H9 (cell line): ENCODE data around the gene HS2ST1. TPM values are rescaled to one million over a fixed set of nuclear protein-coding genes. Genes with fewer than 3 reads are reported as not detected.

Experiments used
- DNase-seq: peaks from one replicate; pipeline ENCODE4 v3.0.0-alpha.2; 2017
- H2AFZ ChIP-seq: one replicate; pipeline ENCODE4 v1.6.1; 2013; ENCODE audit warnings: mild to moderate bottlenecking, low read length, control low read depth, moderate library complexity
- H2AK5ac ChIP-seq: 2 replicates; pipeline ENCODE4 v1.6.1; 2013; ENCODE audit warnings: low read length, control low read depth, mixed read lengths; ENCODE audit not compliant: insufficient read length
- H2BK120ac ChIP-seq: one replicate; pipeline ENCODE4 v1.6.1; 2013; ENCODE audit warnings: low read depth, mild to moderate bottlenecking, low read length, control low read depth, inconsistent platforms; ENCODE audit not compliant: poor library complexity, severe bottlenecking
- H2BK12ac ChIP-seq: 2 replicates; pipeline ENCODE4 v1.6.1; 2013; ENCODE audit warnings: low read length, control low read depth, mixed read lengths, low read depth; ENCODE audit not compliant: insufficient read length
- H2BK15ac ChIP-seq: 2 replicates; pipeline ENCODE4 v1.6.1; 2013; ENCODE audit warnings: low read depth, low read length, control low read depth
- H2BK20ac ChIP-seq: one replicate; pipeline ENCODE4 v1.6.1; 2013; ENCODE audit warnings: low read depth, mild to moderate bottlenecking, low read length, control low read depth, inconsistent platforms; ENCODE audit not compliant: poor library complexity, severe bottlenecking
- H2BK5ac ChIP-seq: 2 replicates; pipeline ENCODE4 v1.6.1; 2013; ENCODE audit warnings: low read length, control low read depth, mixed read lengths; ENCODE audit not compliant: insufficient read length
- H3K14ac ChIP-seq: 2 replicates; pipeline ENCODE4 v1.6.1; 2013; ENCODE audit warnings: low read length, control low read depth; ENCODE audit not compliant: insufficient read depth
- H3K18ac ChIP-seq: 2 replicates; pipeline ENCODE4 v1.6.1; 2013; ENCODE audit warnings: low read depth, mild to moderate bottlenecking, mixed read lengths, low read length, control low read depth; ENCODE audit not compliant: insufficient read length
- H3K23ac ChIP-seq: 2 replicates; pipeline ENCODE4 v1.6.1; 2013; ENCODE audit warnings: low read length, control low read depth, mixed read lengths, low read depth; ENCODE audit not compliant: insufficient read length
- H3K23me2 ChIP-seq: 2 replicates; pipeline ENCODE4 v1.6.1; 2013; ENCODE audit warnings: low read depth, mild to moderate bottlenecking, mixed read lengths, low read length, control low read depth; ENCODE audit not compliant: insufficient read length, poor library complexity, severe bottlenecking
- H3K27ac ChIP-seq: 2 replicates; pipeline ENCODE4 v1.5.1; 2013; ENCODE audit warnings: low read length, control low read depth, mixed read lengths, low read depth; ENCODE audit not compliant: insufficient read length
- H3K27me3 ChIP-seq: 2 replicates; pipeline ENCODE4 v1.6.1; 2013; ENCODE audit warnings: low read length, control low read depth, inconsistent platforms; ENCODE audit not compliant: insufficient read depth
- H3K4ac ChIP-seq: 2 replicates; pipeline ENCODE4 v1.6.1; 2013; ENCODE audit warnings: low read depth, mild to moderate bottlenecking, control low read depth, inconsistent platforms, low read length, moderate library complexity
- H3K4me1 ChIP-seq: 2 replicates; pipeline ENCODE4 v1.6.1; 2013; ENCODE audit warnings: low read length, control low read depth, inconsistent platforms; ENCODE audit not compliant: insufficient read depth
- H3K4me2 ChIP-seq: 2 replicates; pipeline ENCODE4 v1.6.1; 2013; ENCODE audit warnings: low read length, control low read depth, mixed read lengths; ENCODE audit not compliant: insufficient read length, insufficient read depth
- H3K56ac ChIP-seq: 2 replicates; pipeline ENCODE4 v1.6.1; 2013; ENCODE audit warnings: low read depth, mild to moderate bottlenecking, mixed read lengths, low read length, control low read depth; ENCODE audit not compliant: insufficient read length
- H3K79me1 ChIP-seq: 2 replicates; pipeline ENCODE4 v1.6.1; 2013; ENCODE audit warnings: low read depth, mild to moderate bottlenecking, moderate library complexity, low read length, control low read depth, inconsistent platforms; ENCODE audit not compliant: insufficient read depth, poor library complexity, severe bottlenecking
- H3K79me2 ChIP-seq: 2 replicates; pipeline ENCODE4 v1.6.1; 2013; ENCODE audit warnings: low read length, control low read depth, inconsistent platforms; ENCODE audit not compliant: insufficient read depth
- H3K9ac ChIP-seq: 2 replicates; pipeline ENCODE4 v1.6.1; 2013; ENCODE audit warnings: low read length, control low read depth, mixed read lengths; ENCODE audit not compliant: insufficient read length; ENCODE audit errors: extremely low read depth
- H3K9me3 ChIP-seq: one replicate; pipeline ENCODE4 v1.6.1; 2013; ENCODE audit warnings: low read depth, low read length, inconsistent platforms; ENCODE audit not compliant: control insufficient read depth
- H3T11ph ChIP-seq: one replicate; pipeline ENCODE4 v1.6.1; 2013; ENCODE audit warnings: mild to moderate bottlenecking, low read length, control low read depth, inconsistent platforms
- H4K20me1 ChIP-seq: one replicate; pipeline ENCODE4 v1.6.1; 2013; ENCODE audit not compliant: control insufficient read depth, insufficient read length, insufficient read depth
- H4K5ac ChIP-seq: 2 replicates; pipeline ENCODE4 v1.6.1; 2013; ENCODE audit warnings: low read depth, mild to moderate bottlenecking, mixed read lengths, low read length, control low read depth; ENCODE audit not compliant: insufficient read length
- H4K8ac ChIP-seq: replicated peaks from 2 replicates; pipeline ENCODE4 v1.6.1; 2013; ENCODE audit warnings: low read length, control low read depth, mixed read lengths, low read depth; ENCODE audit not compliant: insufficient read length
- H4K91ac ChIP-seq: 2 replicates; pipeline ENCODE4 v1.6.1; 2013; ENCODE audit warnings: low read depth, mild to moderate bottlenecking, moderate library complexity, mixed read lengths, low read length, control low read depth; ENCODE audit not compliant: insufficient read length
- H3K27ac Mint-ChIP-seq, 3 experiments: 2 replicates in 2 of 3; 3 replicates in 1 of 3; pipeline ENCODE4 v1.8.0; 2020 to 2021; ENCODE audit warnings: mixed read lengths in 3 of 3, mild to moderate bottlenecking in 1 of 3, moderate library complexity in 1 of 3
- H3K27me3 Mint-ChIP-seq: 2 replicates; pipeline ENCODE4 v1.8.0; 2021; ENCODE audit warnings: low read depth, mild to moderate bottlenecking, moderate library complexity, mixed read lengths
- H3K36me3 Mint-ChIP-seq, 3 experiments: 2 replicates in 2 of 3; 3 replicates in 1 of 3; pipeline ENCODE4 v1.8.0; 2020 to 2021; ENCODE audit warnings: low read depth in 3 of 3, mixed read lengths in 3 of 3; ENCODE audit not compliant: insufficient read depth in 1 of 3
- H3K4me1 Mint-ChIP-seq, 2 experiments: 2 replicates each; pipeline ENCODE4 v1.8.0; 2020; ENCODE audit warnings: mixed read lengths in 2 of 2
- H3K4me3 Mint-ChIP-seq, 2 experiments: 2 replicates in 1 of 2; 3 replicates in 1 of 2; pipeline ENCODE4 v1.8.0; 2020 to 2021; ENCODE audit warnings: mild to moderate bottlenecking in 2 of 2, mixed read lengths in 2 of 2, moderate library complexity in 1 of 2
- H3K9me3 Mint-ChIP-seq, 2 experiments: 2 replicates in 1 of 2; 3 replicates in 1 of 2; pipeline ENCODE4 v1.8.0; 2020; ENCODE audit warnings: mild to moderate bottlenecking in 2 of 2, mixed read lengths in 2 of 2, moderate library complexity in 1 of 2
- WGBS: extraction: QIAGEN DNeasy Blood & Tissue Kit; methylation state at CpG from one replicate; pipeline ENCODE4 v1.1.7; 2013; ENCODE audit warnings: missing lambda C conversion rate, low lambda C conversion rate, mixed read lengths; ENCODE audit not compliant: insufficient read length; ENCODE audit errors: extremely low coverage; 5-methylcytosine and 5-hydroxymethylcytosine counted together
- total RNA-seq: library from RNA; stranded (reverse); gene quantifications from 2 replicates; pipeline ENCODE4 v1.2.1, GENCODE V29; 2021
- TF ChIP-seq, protein P1 (sequence below): fragments of 200-600 bp; sonication (generic); conservative IDR thresholded peaks from 3 replicates; pipeline ENCODE4 v1.8.0; 2021; ENCODE audit warnings: antibody characterized with exemption, mild to moderate bottlenecking

The HS2ST1 gene
- total RNA-seq, 1 experiment from 2014 or later, result 20.1 TPM

DNA sequence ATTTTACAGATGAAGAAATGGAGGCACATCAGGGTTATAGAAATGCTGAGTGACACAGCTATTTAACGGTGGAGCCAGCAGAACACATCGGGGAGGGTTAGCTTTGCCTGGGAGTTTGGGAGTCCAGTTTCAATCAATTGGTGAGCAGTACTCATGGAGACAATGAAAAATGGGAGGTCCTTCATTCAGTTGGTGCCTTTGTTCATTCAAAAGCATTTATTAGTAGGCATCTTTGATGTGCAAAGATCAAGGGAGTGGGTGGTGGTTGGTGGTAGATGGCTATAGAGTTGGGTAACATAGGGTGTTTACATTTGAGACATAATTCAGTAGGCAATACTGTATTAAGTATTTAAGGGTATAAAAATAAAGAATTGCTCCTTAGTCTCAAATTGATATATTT, 230.5 kb downstream of the HS2ST1 start:
- H4K5ac ChIP-seq, result no peak overlapping the region
- H3K9me3 ChIP-seq, result no peaks in the 10 kb centered on the region
- no peaks in the 10 kb centered on the region for H3K79me1 ChIP-seq
- H4K91ac ChIP-seq, result no peak overlapping the region
- H3K14ac ChIP-seq, result no peak overlapping the region
- peaks cover 16 to 17% of the 10 kb centered on the region in 2 experiments for H3K4me1 Mint-ChIP-seq
- H3K9me3 Mint-ChIP-seq, result no peaks in the 10 kb centered on the region
- no peaks in the 10 kb centered on the region for H3K79me2 ChIP-seq
- no peak overlapping the region for H2AK5ac ChIP-seq
- H3K23ac ChIP-seq, result no peak overlapping the region
- H3K27ac Mint-ChIP-seq, result no peak overlapping the region
- H3K4me3 Mint-ChIP-seq, result no peak overlapping the region
- H2BK120ac ChIP-seq, result no peak overlapping the region
- H3K4me2 ChIP-seq, result no peak overlapping the region
- H2BK20ac ChIP-seq, result no peak overlapping the region
- H3K36me3 Mint-ChIP-seq, result peaks cover 0 to 2% (median 0%) of the 10 kb centered on the region in 3 experiments; a peak in 1 of 7 replicates
- H2BK12ac ChIP-seq, result no peak overlapping the region
- peaks cover 22% of the 10 kb centered on the region for H3K27me3 Mint-ChIP-seq
- H3K27me3 ChIP-seq, result no peaks in the 10 kb centered on the region
- H3T11ph ChIP-seq, result no peak overlapping the region
- H3K4ac ChIP-seq, result no peak overlapping the region
- TF ChIP-seq, protein P1, sequence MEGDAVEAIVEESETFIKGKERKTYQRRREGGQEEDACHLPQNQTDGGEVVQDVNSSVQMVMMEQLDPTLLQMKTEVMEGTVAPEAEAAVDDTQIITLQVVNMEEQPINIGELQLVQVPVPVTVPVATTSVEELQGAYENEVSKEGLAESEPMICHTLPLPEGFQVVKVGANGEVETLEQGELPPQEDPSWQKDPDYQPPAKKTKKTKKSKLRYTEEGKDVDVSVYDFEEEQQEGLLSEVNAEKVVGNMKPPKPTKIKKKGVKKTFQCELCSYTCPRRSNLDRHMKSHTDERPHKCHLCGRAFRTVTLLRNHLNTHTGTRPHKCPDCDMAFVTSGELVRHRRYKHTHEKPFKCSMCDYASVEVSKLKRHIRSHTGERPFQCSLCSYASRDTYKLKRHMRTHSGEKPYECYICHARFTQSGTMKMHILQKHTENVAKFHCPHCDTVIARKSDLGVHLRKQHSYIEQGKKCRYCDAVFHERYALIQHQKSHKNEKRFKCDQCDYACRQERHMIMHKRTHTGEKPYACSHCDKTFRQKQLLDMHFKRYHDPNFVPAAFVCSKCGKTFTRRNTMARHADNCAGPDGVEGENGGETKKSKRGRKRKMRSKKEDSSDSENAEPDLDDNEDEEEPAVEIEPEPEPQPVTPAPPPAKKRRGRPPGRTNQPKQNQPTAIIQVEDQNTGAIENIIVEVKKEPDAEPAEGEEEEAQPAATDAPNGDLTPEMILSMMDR, result no peak
- no peak overlapping the region for H2BK15ac ChIP-seq
- WGBS, result no CpG with 5 or more reads among the region's 2 CpGs
- H3K56ac ChIP-seq, result no peak overlapping the region
- H3K9ac ChIP-seq, result no peak overlapping the region
- no peak overlapping the region for H4K8ac ChIP-seq
- no peaks in the 10 kb centered on the region for H3K23me2 ChIP-seq
- DNase-seq, result no peak
- H3K4me1 ChIP-seq, result no peaks in the 10 kb centered on the region; the same call in 1 of the 2 replicates
- H4K20me1 ChIP-seq, result no peaks in the 10 kb centered on the region
- no peak overlapping the region for H3K18ac ChIP-seq
- H2AFZ ChIP-seq, result no peak overlapping the region
- no peak overlapping the region for H2BK5ac ChIP-seq
- H3K27ac ChIP-seq, result no peak overlapping the region
